Measurements from ENCODE around the gene PHACTR1.
"Not testable (repeated sequence)": the region's sequence is repeated elsewhere in the genome, so short reads cannot be mapped to it uniquely, and the experiment has no call there.

Gene PHACTR1

DNA sequence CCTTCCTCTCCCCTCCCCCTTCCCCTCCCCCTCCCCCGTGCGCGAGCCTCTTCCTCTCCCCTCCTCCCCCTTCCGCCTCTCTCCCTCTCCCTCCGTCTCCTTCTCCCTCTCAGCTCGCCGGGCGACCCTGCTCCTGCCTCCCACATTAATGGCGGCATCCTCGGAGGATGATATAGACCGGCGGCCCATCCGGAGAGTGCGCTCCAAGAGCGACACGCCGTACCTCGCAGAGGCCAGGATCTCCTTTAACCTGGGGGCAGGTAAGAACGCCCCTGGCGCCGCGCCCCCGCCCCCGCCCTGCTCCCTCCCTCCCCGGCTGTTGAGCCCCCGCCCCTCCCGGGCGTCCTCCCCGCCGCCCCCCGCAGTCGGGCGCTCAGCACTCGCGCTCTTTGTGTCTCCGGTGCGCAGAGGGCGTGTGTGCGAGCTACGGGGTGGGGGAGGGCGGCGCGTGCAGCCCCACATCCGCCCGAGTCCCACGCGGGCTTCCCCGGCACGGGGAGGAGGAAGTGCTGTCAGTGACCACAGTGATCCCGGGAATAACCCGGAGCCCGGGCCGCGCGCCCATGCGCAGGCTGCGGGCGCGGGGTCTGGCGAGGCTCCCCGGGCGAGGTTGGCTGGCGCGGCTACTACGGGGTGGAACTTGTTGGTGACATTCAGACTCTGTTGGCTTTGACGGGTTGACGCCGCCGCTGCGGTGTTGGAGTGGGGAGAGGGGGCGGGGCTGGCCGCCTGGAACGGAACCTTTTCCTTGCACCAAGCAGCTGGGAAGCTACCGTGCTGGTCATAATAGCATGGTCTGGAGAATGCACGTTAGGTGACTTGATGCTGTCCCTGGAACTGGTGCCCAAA, 33.2 kb downstream of the PHACTR1 start:
- DNase-seq, result peak; percentile 71

DNA sequence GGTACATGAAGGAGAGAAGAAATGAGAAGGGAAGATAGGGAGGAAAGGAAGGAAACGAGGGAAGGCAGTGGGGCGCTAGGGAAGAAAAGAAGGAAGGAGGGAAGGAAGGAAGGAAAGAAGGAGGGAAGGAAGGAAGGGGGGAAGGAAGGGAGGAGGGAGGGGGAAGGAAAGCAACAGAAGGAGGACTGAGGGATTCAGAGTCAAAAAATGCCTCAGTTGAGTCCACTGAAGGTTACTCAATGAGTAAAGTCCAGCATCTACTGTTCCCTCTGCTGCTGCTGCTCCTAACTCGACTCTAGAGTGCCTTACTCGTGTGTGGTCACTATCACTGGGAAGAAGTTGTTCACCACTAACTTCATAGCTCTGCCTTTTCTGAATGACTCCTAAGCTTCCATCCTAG, 33.8 kb downstream of the PHACTR1 start:
- no peak for DNase-seq

- DNase-seq, result peak; percentile 90
Measured at GRCh38 chr6:12751694-12752325, 35.2 kb downstream of the PHACTR1 start.

GRCh38 chr6:12753036-12753435, 36.5 kb downstream of the PHACTR1 start:
- no peak for DNase-seq

DNA sequence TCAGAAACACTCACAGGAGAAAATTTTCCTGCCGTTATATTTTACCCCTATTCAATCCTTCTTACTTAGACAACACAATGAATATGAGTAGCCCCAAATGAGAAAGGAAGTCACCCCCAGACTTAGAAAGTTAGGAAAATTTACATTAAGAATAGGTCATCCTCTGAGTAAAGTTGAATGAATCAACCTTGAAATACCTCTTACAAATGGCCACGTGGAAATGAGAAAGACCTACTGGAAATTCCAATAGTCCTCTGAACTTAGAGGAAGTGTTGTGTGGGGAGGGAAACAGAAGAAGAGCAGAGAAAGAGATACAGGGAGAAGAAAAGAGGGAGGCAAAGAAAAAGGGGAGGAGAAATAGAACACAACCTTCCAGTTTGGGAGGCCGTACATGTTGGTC, 43.7 kb downstream of the PHACTR1 start:
- no peak for DNase-seq

GRCh38 chr6:12760911-12761310, 44.3 kb downstream of the PHACTR1 start:
- DNase-seq, result no peak

DNA sequence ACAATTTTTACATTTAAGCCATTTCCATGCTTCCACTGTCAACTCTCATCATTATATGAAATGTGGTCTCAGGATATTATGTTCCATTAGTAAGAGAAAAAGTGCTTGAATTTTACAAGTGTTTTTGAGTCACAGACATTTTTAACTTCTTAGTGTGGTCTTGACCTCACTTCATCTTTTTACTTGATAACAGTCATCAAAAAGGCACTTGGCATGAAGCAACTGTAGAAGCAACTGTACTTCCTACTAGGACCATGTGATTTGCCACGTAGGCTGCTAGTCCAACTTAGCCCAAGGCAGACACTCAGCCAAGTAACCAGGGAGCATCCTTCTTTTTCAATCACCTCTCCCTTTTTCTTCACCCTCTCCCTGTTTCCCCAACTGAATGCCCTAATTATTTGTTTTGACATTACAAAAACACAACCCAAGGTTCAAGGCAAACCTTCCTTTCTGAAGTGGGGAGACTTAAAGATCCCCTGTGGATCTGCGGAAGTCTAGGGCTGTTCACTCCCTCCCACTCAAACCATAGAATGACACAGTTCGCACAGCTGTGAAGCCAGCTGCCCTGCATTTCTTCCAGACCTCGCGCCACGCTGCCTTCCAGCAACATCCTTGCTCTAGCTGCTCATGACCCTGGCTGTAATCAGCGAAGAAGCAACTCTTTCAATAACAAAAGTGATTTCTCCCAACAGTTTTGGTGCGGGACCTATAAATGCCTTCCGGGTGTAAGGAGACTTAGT, 45.0 kb downstream of the PHACTR1 start:
- peak; percentile 62 for DNase-seq

GRCh38 chr6:12762731-12763434, 46.3 kb downstream of the PHACTR1 start:
- DNase-seq, result not testable (repeated sequence)

DNA sequence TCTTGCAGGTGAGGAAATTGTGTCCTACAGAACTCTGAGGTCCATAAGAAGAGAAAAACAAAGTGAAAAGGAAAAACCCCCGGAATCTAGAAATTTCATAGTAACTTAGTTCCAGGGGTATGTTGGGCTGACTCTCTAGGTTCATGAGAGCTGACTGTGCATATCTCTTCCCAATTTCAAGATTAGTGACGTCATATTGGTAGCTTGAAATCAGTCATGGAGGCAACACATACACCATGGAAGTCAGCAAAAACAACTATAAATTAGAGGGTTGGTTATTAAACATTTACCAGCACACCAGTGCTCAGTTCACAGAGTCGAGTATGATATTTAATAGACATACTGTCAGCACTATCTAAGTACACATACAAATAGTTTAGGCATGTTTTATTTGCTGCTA, 49.8 kb downstream of the PHACTR1 start:
- DNase-seq, result no peak

GRCh38 chr6:12767016-12767415, 50.4 kb downstream of the PHACTR1 start:
- no peak for DNase-seq

GRCh38 chr6:12769556-12770256, 53.1 kb downstream of the PHACTR1 start:
- peak; percentile 43 for DNase-seq

DNA sequence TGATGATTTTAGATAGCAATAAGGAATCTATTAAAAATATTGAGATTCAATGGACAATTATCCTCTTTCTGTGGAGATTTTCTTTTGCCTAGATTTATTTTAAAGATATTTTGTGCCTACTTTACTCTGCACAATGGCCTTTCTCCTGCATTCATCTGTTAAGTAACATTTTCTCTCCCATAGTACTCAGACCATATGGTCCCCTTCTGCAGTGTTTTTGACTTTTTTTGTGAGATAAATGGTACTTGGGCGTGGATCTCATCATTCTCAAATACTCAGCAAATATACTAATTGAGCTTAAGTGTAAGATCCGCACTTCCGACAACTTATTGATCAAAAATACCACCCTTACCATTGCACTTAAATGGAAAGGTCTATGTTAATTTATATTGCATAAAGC, 55.8 kb downstream of the PHACTR1 start:
- DNase-seq, result no peak

- no peak for DNase-seq
Measured at GRCh38 chr6:12776291-12776690, 59.7 kb downstream of the PHACTR1 start.

DNA sequence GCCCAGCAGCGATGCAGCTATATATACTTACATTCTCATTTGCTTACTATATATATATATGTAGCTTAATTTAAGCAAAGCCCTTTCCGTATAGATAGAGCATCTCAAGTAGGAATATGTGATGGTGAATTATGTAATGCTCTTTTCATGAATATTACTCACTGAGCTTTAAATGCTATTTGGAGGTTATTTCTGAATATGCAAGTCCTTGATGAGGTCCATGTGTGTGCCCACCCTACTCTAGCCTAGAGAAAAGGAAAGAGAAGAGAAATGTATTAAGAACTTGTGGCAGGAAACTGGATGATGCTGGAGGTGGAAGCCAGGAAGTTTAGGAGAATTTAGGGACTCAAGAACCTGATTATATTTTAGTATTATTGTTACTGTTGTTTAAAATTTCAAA, 63.2 kb downstream of the PHACTR1 start:
- DNase-seq, result no peak

DNA sequence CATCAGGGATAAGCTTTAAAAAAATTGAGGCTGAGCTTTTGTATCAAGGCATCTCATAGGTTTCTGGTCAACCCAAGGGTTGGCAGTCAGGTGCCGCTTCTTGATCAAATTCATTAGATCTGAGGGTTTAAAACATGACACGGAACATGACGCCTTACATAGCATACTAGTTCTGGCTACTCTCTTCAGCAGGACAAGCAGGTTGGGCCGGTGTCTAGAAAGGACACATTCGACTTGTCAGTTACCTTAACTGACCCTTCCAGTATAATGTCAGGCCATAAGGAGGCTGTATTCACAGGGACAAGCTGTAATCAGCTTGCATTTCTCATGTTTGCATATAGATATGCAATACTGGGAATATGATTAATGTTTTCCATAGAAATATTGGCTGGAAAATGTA, 65.6 kb downstream of the PHACTR1 start:
- no peak for DNase-seq

DNA sequence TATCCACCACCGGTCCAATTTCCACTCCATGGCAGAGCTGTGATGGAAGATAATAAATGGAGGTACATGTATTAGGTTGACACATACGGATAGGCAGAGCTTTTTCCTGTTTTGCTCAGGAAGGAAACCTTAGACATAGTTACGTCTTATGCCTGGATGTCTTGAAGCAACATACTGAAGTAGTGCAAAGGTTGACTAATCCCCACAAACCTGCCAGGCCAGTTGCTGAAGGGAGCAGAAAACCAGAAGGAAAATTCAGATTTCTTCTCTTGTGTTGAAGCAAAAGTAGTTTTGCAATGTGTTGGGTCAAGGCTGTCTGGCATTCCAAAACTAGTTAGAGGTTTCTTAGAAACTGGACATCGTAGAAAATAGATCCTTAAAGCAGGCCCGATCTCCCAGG, 68.7 kb downstream of the PHACTR1 start:
- DNase-seq, result no peak

DNA sequence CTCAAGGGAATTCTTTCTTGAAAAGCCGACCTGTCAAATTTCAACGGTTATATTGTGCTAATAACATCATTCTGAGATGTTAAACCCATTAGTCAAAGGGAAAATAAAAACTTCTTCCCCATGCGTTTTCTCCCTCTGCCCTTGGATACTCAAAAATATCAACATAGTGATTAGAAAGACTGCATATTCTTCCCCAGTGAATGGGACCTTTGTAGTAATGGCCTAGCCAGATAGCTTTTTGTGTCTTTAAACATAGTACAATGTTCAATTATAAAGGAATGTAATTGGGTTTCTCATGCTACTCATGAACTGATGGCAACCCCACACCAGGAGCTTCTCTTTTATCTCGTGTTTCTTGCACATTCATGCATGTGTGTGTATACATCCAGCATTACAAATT, 69.4 kb downstream of the PHACTR1 start:
- no peak for DNase-seq

- no peak for DNase-seq
Measured at GRCh38 chr6:12791371-12791770, 74.8 kb downstream of the PHACTR1 start.

DNA sequence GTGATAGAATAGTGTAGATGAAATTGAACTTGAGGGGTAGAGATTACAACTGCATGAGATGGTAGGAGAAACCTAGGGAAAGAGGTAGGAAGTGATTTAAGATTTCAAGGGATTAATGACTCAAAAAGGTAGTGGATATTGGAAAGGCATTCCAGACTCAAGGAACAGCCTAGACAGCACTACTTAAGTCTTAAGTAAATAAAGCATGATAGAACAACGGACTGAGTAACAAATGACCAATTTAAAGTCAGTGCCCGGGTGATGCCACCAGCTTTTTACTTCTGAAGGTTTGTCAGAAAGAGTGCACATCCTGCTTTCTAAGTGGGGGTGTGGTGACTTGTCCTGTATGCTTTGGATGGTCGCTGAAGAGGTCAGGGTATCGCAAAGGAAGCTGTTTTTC, 81.8 kb downstream of the PHACTR1 start:
- DNase-seq, result no peak

DNA sequence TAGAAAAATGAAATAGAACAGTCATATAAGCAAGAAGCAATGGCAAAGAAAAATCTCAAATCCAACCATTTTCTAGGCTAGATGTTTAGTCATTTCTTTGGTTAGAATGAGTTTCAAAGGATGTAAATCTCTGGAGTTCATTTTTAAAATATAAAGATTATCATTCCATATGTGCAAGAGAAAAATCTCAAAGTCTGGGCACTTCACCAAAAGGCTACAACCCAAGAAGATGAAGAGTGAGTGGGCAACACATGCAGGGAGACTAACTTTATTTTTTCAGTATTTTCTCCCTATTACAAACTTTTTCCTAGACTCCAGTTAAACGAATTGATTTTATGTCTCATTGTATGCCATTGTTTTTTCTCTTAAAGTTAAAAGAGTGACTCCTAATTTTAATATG, 83.6 kb downstream of the PHACTR1 start:
- DNase-seq, result no peak

- DNase-seq, result no peak
Measured at GRCh38 chr6:12801141-12801540, 84.6 kb downstream of the PHACTR1 start.

DNA sequence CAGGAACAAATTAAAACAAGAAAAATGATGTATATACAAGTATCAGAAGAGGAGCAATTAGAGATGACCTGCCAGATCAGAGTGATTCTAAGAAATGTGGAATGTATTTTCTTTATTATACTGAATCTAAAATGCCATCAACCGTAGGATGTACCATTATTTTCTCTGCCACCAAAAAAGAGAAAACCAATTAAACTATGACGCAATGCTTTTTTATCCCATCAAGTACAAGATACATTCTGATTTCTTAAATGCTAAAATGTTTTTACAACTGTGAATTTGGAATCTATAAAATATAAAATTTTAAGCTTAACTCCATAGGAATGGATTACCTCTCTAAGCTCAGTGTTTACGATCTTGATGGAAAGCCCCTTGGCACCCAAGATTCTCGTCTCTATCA, 85.9 kb downstream of the PHACTR1 start:
- no peak for DNase-seq

- no peak for DNase-seq
Measured at GRCh38 chr6:12803486-12803885, 86.9 kb downstream of the PHACTR1 start.
